Activated CD8-positive, alpha-beta T cell treated with anti-CD3 and anti-CD28 coated beads, Interleukin-2, amount 10 ng/mL, durations not matched to agents 7 days and 5 days (primary cell): ENCODE measurements around the gene AKT1S1. TPM values are rescaled to one million over a fixed set of nuclear protein-coding genes. Genes with fewer than 3 reads are reported as not detected.

Source experiments
- ATAC-seq: fragments of 150-1000 bp; cut with Tn5 transposase; one replicate; pipeline ENCODE4 v1.10.0; 2021; ENCODE audit warnings: moderate library complexity
- CTCF ChIA-PET: fragments of 350-600 bp; sonication (Branson Sonifier 250); formaldehyde crosslinking; loops from one replicate; lab custom pipeline; 2021; ENCODE audit warnings: antibody characterized with exemption; lab: Charles Lee
- POLR2A ChIA-PET: fragments of 350-600 bp; sonication (Branson Sonifier 250); formaldehyde crosslinking; loops from one replicate; lab custom pipeline; 2021; ENCODE audit warnings: antibody characterized with exemption; lab: Charles Lee
- DNase-seq: peaks from one replicate; pipeline ENCODE4 v3.0.0-alpha.2; 2020
- H3K27ac Mint-ChIP-seq: one replicate; pipeline ENCODE4 v1.8.0; 2021; ENCODE audit warnings: mild to moderate bottlenecking, mixed read lengths
- H3K27me3 Mint-ChIP-seq: one replicate; pipeline ENCODE4 v1.8.0; 2021; ENCODE audit warnings: low read depth, mixed read lengths
- H3K36me3 Mint-ChIP-seq: one replicate; pipeline ENCODE4 v1.8.0; 2021; ENCODE audit warnings: low read depth, mixed read lengths
- H3K4me1 Mint-ChIP-seq: one replicate; pipeline ENCODE4 v1.8.0; 2021; ENCODE audit warnings: low read depth, mixed read lengths
- H3K4me3 Mint-ChIP-seq: one replicate; pipeline ENCODE4 v1.8.0; 2021; ENCODE audit warnings: mild to moderate bottlenecking, mixed read lengths
- H3K9me3 Mint-ChIP-seq: one replicate; pipeline ENCODE4 v1.8.0; 2022; ENCODE audit warnings: mixed read lengths; ENCODE audit not compliant: insufficient read depth
- total RNA-seq, 2 experiments: library from RNA; stranded (reverse); gene quantifications; one replicate each; pipeline ENCODE4 v1.2.3, GENCODE V29; 2021

The AKT1S1 gene
- total RNA-seq, 2 experiments from 2014 or later = 15.6 to 16.4 TPM

- H3K4me3 Mint-ChIP-seq = no peak overlapping the region
- ChIA-PET POLR2A (no interaction called here), CTCF (interaction anchor here (1.5 kb wide), 1 partner anchor 14 kb away, joined by 3 read pairs; no protein-coding TSS in a partner anchor)
- H3K27ac Mint-ChIP-seq = no peak overlapping the region
- no peaks in the 10 kb centered on the region for H3K9me3 Mint-ChIP-seq
- peaks cover 11% of the 10 kb centered on the region for H3K4me1 Mint-ChIP-seq
- peaks cover 32% of the 10 kb centered on the region for H3K36me3 Mint-ChIP-seq
- H3K27me3 Mint-ChIP-seq = no peaks in the 10 kb centered on the region
- DNase-seq = no peak
- ATAC-seq = no peak
Measured at GRCh38 chr19:49904136-49904535, 27.0 kb upstream of the AKT1S1 start.

GRCh38 chr19:49896863-49897621 lies 19.9 kb upstream of the AKT1S1 start, which contains the start of gene IL4I1:
Gene IL4I1, minus strand, starts transcription at chr19:49896887. Its CDS starts 727 bp downstream, at chr19:49896160.
- ATAC-seq (peak; percentile 73), DNase-seq (peak; percentile 72)
- no peaks in the 10 kb centered on the region for H3K36me3 Mint-ChIP-seq
- CTCF ChIA-PET = interaction anchor here (0.6 to 1.3 kb wide), 2 partner anchors 31 to 214 kb away, joined by 3 to 4 read pairs; no protein-coding TSS in a partner anchor
- H3K9me3 Mint-ChIP-seq = no peaks in the 10 kb centered on the region
- H3K27ac Mint-ChIP-seq = peak within 1 kb of the TSS; percentile 87
- POLR2A ChIA-PET = interaction anchor here (0.5 to 3.8 kb wide), 6 partner anchors 11 to 36 kb away, joined by 3 to 27 read pairs (median 4); partner anchors contain the start of genes ATF5 and NUP62
- peak within 1 kb of the TSS; percentile 53 for H3K4me3 Mint-ChIP-seq
- H3K27me3 Mint-ChIP-seq = no peaks in the 10 kb centered on the region
- H3K4me1 Mint-ChIP-seq = peaks cover 37% of the 10 kb centered on the region

- ChIA-PET CTCF (no interaction called here), POLR2A (interaction anchor here (0.7 to 3.8 kb wide), 3 partner anchors 19 to 220 kb away, joined by 3 to 27 read pairs (median 7); partner anchors contain the start of genes AKT1S1, ATF5, NUP62 and TBC1D17)
- peaks cover 44% of the 10 kb centered on the region for H3K4me1 Mint-ChIP-seq
- no peaks in the 10 kb centered on the region for H3K9me3 Mint-ChIP-seq
- H3K36me3 Mint-ChIP-seq = no peaks in the 10 kb centered on the region
- no peak for ATAC-seq
- peak overlapping the region; percentile 18 for H3K4me3 Mint-ChIP-seq
- no peaks in the 10 kb centered on the region for H3K27me3 Mint-ChIP-seq
- no peak for DNase-seq
- H3K27ac Mint-ChIP-seq = peak overlapping the region; percentile 87
Measured at GRCh38 chr19:49895566-49896297, 18.6 kb upstream of the AKT1S1 start.

- POLR2A ChIA-PET = interaction anchor here (2.9 to 3.8 kb wide), 2 partner anchors 18 to 34 kb away, joined by 7 to 27 read pairs; partner anchors contain the start of genes AKT1S1, ATF5, NUP62 and TBC1D17
- CTCF ChIA-PET = interaction anchor here (1.3 kb wide), 1 partner anchor 26 kb away, joined by 3 read pairs; no protein-coding TSS in a partner anchor
- Mint-ChIP-seq H3K36me3 (no peaks in the 10 kb centered on the region), H3K27ac (peak overlapping the region; percentile 39), H3K9me3 (no peaks in the 10 kb centered on the region), H3K4me3 (peak overlapping the region; percentile 18), H3K4me1 (peaks cover 48% of the 10 kb centered on the region), H3K27me3 (no peaks in the 10 kb centered on the region)
- DNase-seq = no peak
- no peak for ATAC-seq
Measured at GRCh38 chr19:49894879-49895565, 17.9 kb upstream of the AKT1S1 start.

GRCh38 chr19:49894011-49894664 lies 17.0 kb upstream of the AKT1S1 start:
- CTCF ChIA-PET = interaction anchor here (1.3 kb wide), 1 partner anchor 25 kb away, joined by 3 read pairs; no protein-coding TSS in a partner anchor
- ATAC-seq = no peak

GRCh38 chr19:49892716-49893115 lies 15.6 kb upstream of the AKT1S1 start:
- Mint-ChIP-seq H3K4me3 (no peak overlapping the region), H3K27ac (peak overlapping the region; percentile 46), H3K9me3 (no peaks in the 10 kb centered on the region), H3K36me3 (peaks cover 2% of the 10 kb centered on the region), H3K4me1 (peaks cover 48% of the 10 kb centered on the region), H3K27me3 (no peaks in the 10 kb centered on the region)
- ChIA-PET CTCF (no interaction called here), POLR2A (no interaction called here)
- DNase-seq (no peak), ATAC-seq (no peak)

More at GRCh38 chr19:49894011-49894664, 17.0 kb upstream of the AKT1S1 start:
- no peak overlapping the region for H3K4me3 Mint-ChIP-seq
- no peaks in the 10 kb centered on the region for H3K9me3 Mint-ChIP-seq
- H3K36me3 Mint-ChIP-seq = peaks cover 2% of the 10 kb centered on the region
- DNase-seq = no peak
- peaks cover 51% of the 10 kb centered on the region for H3K4me1 Mint-ChIP-seq
- POLR2A ChIA-PET = interaction anchor here (2.9 kb wide), 1 partner anchor 17 kb away, joined by 7 read pairs; the partner anchor contains the start of genes AKT1S1 and TBC1D17
- no peak overlapping the region for H3K27ac Mint-ChIP-seq
- H3K27me3 Mint-ChIP-seq = no peaks in the 10 kb centered on the region

- H3K27ac Mint-ChIP-seq = no peak overlapping the region
- H3K27me3 Mint-ChIP-seq = no peaks in the 10 kb centered on the region
- CTCF ChIA-PET = interaction anchor here (1.6 to 1.8 kb wide), 2 partner anchors 11 to 15 kb away, joined by 4 read pairs; no protein-coding TSS in a partner anchor
- ATAC-seq = no peak
- no peaks in the 10 kb centered on the region for H3K9me3 Mint-ChIP-seq
- peaks cover 2% of the 10 kb centered on the region for H3K36me3 Mint-ChIP-seq
- no peak overlapping the region for H3K4me3 Mint-ChIP-seq
- peaks cover 34% of the 10 kb centered on the region for H3K4me1 Mint-ChIP-seq
- no peak for DNase-seq
- POLR2A ChIA-PET = no interaction called here
Measured at GRCh38 chr19:49891393-49891792, 14.2 kb upstream of the AKT1S1 start.

- ChIA-PET POLR2A (interaction anchor here (1.0 kb wide), 1 partner anchor 39 kb away, joined by 3 read pairs; the partner anchor contains the start of gene NUP62), CTCF (interaction anchor here (0.9 to 1.8 kb wide), 6 partner anchors 10 to 40 kb away, joined by 3 to 4 read pairs (median 4); partner anchors contain the start of gene ATF5)
- ATAC-seq = peak; percentile 83
- no peaks in the 10 kb centered on the region for H3K9me3 Mint-ChIP-seq
- no peaks in the 10 kb centered on the region for H3K27me3 Mint-ChIP-seq
- peaks cover 27% of the 10 kb centered on the region for H3K4me1 Mint-ChIP-seq
- H3K27ac Mint-ChIP-seq = peak overlapping the region; percentile 74
- DNase-seq = peak; percentile 66
- peaks cover 4% of the 10 kb centered on the region for H3K36me3 Mint-ChIP-seq
- H3K4me3 Mint-ChIP-seq = peak overlapping the region; percentile 68
Measured at GRCh38 chr19:49890349-49891311, 13.5 kb upstream of the AKT1S1 start.

- ATAC-seq (peak; percentile 76), DNase-seq (peak; percentile 80)
- H3K27me3 Mint-ChIP-seq = no peaks in the 10 kb centered on the region
- ChIA-PET POLR2A (interaction anchor here (1.0 kb wide), 1 partner anchor 40 kb away, joined by 3 read pairs; the partner anchor contains the start of gene NUP62), CTCF (interaction anchor here (0.9 to 1.8 kb wide), 6 partner anchors 9 to 39 kb away, joined by 3 to 4 read pairs (median 4); partner anchors contain the start of gene ATF5)
- peaks cover 20% of the 10 kb centered on the region for H3K4me1 Mint-ChIP-seq
- peaks cover 6% of the 10 kb centered on the region for H3K36me3 Mint-ChIP-seq
- peak overlapping the region; percentile 68 for H3K4me3 Mint-ChIP-seq
- H3K27ac Mint-ChIP-seq = peak overlapping the region; percentile 74
- no peaks in the 10 kb centered on the region for H3K9me3 Mint-ChIP-seq
Measured at GRCh38 chr19:49889687-49890348, 12.7 kb upstream of the AKT1S1 start.
